Breast epithelium (tissue), 3 donors: ENCODE measurements around the gene BCL2.

Experiments
- POLR2A ChIP-seq: fragments of 450-650 bp; IDR thresholded peaks from one replicate; pipeline ENCODE4 v1.6.1; 2016; ENCODE audit warnings: antibody characterized with exemption, mild to moderate bottlenecking, moderate library complexity
- TF ChIP-seq, protein P1 (sequence below), 3 donors: fragments of 450-650 bp; IDR thresholded peaks; one replicate each; pipeline ENCODE4 v1.5.1; 2016 to 2017; ENCODE audit warnings: antibody characterized with exemption in 3 of 3, mild to moderate bottlenecking in 3 of 3, moderate library complexity in 3 of 3

GRCh38 chr18:63368611-63369010, 49.0 kb upstream of the BCL2 start:
- TF ChIP-seq, protein P1, sequence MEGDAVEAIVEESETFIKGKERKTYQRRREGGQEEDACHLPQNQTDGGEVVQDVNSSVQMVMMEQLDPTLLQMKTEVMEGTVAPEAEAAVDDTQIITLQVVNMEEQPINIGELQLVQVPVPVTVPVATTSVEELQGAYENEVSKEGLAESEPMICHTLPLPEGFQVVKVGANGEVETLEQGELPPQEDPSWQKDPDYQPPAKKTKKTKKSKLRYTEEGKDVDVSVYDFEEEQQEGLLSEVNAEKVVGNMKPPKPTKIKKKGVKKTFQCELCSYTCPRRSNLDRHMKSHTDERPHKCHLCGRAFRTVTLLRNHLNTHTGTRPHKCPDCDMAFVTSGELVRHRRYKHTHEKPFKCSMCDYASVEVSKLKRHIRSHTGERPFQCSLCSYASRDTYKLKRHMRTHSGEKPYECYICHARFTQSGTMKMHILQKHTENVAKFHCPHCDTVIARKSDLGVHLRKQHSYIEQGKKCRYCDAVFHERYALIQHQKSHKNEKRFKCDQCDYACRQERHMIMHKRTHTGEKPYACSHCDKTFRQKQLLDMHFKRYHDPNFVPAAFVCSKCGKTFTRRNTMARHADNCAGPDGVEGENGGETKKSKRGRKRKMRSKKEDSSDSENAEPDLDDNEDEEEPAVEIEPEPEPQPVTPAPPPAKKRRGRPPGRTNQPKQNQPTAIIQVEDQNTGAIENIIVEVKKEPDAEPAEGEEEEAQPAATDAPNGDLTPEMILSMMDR (IDR thresholded peaks at IDR 0.05), result no peak
- no peak for TF ChIP-seq POLR2A
